Gastroesophageal sphincter (tissue), 4 donors: ENCODE measurements around the gene AKAP17A. TPM values are rescaled to one million over a fixed set of nuclear protein-coding genes. Genes with fewer than 3 reads are reported as not detected.
"Not testable (repeated sequence)": the region's sequence is repeated elsewhere in the genome, so short reads cannot be mapped to it uniquely, and the experiment has no call there.

Experiments used
- ATAC-seq: fragments of 150-250 bp; one replicate; pipeline ENCODE4 v1.9.1; 2016; ENCODE audit warnings: mild to moderate bottlenecking, moderate library complexity
- H3K27ac ChIP-seq, 4 donors: fragments of 200-600 bp; sonication (generic) in 3 of 4; 1 replicate in 3 of 4; 2 replicates in 1 of 4; pipeline ENCODE4 v1.5.1; 2016 to 2019
- H3K27me3 ChIP-seq: fragments of 200-600 bp; sonication (generic); one replicate; pipeline ENCODE4 v1.5.1; 2019
- H3K36me3 ChIP-seq, 2 donors: fragments of 200-600 bp; sonication (generic); one replicate each; pipeline ENCODE4 v1.5.1; 2019; ENCODE audit warnings: control low read depth in 1 of 2
- H3K4me1 ChIP-seq, 3 donors: fragments of 200-600 bp; sonication (generic); 1 replicate in 2 of 3; 2 replicates in 1 of 3; pipeline ENCODE4 v1.5.1; 2016 to 2019; ENCODE audit warnings: control low read depth in 2 of 3
- H3K4me3 ChIP-seq, 2 donors: fragments of 200-600 bp; sonication (generic); one replicate each; pipeline ENCODE4 v1.5.1; 2019; ENCODE audit warnings: mild to moderate bottlenecking in 1 of 2, moderate library complexity in 1 of 2
- H3K9me3 ChIP-seq, 3 donors: fragments of 200-600 bp; sonication (generic); one replicate each; pipeline ENCODE4 v1.5.1; 2017 to 2019; ENCODE audit warnings: control low read depth in 2 of 3
- EP300 ChIP-seq: sonication (generic); formaldehyde crosslinking; IDR thresholded peaks from one replicate; pipeline ENCODE4 v1.6.1; 2017; ENCODE audit warnings: antibody characterized with exemption, mild to moderate bottlenecking
- POLR2A ChIP-seq, 2 donors: fragments of 450-650 bp; IDR thresholded peaks; one replicate each; pipeline ENCODE4 v1.6.1; 2017; ENCODE audit warnings: antibody characterized with exemption in 2 of 2, mild to moderate bottlenecking in 2 of 2, moderate library complexity in 1 of 2
- POLR2AphosphoS5 ChIP-seq: sonication (generic); formaldehyde crosslinking; IDR thresholded peaks from one replicate; pipeline ENCODE4 v1.6.1; 2017; ENCODE audit warnings: antibody characterized with exemption
- WGBS, 2 donors: methylation state at CpG; one replicate each; pipeline ENCODE4 v1.1.5; 2018; ENCODE audit warnings: low coverage in 1 of 2; 5-methylcytosine and 5-hydroxymethylcytosine counted together
- total RNA-seq, 4 donors: library from RNA; depleted of rRNA; stranded (reverse); fragments of >200 nt; gene quantifications; one replicate each; pipeline ENCODE4 v1.1.0, GENCODE V29; 2016
- TF ChIP-seq, protein P1 (sequence below), 4 experiments: fragments of 200-600 bp in 2 of 4; fragments of 450-650 bp in 2 of 4; sonication (generic) in 1 of 4; IDR thresholded peaks; one replicate each; pipeline ENCODE4 v1.5.1; 2017 to 2019; ENCODE audit warnings: antibody characterized with exemption in 4 of 4, mild to moderate bottlenecking in 2 of 4, moderate library complexity in 2 of 4

The AKAP17A gene
- total RNA-seq, 4 donors from 2014 or later, result 18.1 to 40.8 (median 29.6) TPM

- WGBS, 2 donors, result 76 to 83% methylated on average over 3 of the region's 3 CpGs
- ATAC-seq, result no peak
- H3K4me3 ChIP-seq, result no peak overlapping the region
- peaks cover 0 to 31% (median 0%) of the 10 kb centered on the region in 3 donors for H3K9me3 ChIP-seq
- no peaks in the 10 kb centered on the region for H3K36me3 ChIP-seq
- H3K27ac ChIP-seq, result no peak overlapping the region
- H3K27me3 ChIP-seq, result no peaks in the 10 kb centered on the region
- H3K4me1 ChIP-seq, result no peaks in the 10 kb centered on the region
- no peak for TF ChIP-seq POLR2AphosphoS5
- TF ChIP-seq, protein P1, sequence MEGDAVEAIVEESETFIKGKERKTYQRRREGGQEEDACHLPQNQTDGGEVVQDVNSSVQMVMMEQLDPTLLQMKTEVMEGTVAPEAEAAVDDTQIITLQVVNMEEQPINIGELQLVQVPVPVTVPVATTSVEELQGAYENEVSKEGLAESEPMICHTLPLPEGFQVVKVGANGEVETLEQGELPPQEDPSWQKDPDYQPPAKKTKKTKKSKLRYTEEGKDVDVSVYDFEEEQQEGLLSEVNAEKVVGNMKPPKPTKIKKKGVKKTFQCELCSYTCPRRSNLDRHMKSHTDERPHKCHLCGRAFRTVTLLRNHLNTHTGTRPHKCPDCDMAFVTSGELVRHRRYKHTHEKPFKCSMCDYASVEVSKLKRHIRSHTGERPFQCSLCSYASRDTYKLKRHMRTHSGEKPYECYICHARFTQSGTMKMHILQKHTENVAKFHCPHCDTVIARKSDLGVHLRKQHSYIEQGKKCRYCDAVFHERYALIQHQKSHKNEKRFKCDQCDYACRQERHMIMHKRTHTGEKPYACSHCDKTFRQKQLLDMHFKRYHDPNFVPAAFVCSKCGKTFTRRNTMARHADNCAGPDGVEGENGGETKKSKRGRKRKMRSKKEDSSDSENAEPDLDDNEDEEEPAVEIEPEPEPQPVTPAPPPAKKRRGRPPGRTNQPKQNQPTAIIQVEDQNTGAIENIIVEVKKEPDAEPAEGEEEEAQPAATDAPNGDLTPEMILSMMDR (IDR thresholded peaks at IDR 0.05), result no peak
Measured at GRCh38 chrX:1551959-1552546, 39.4 kb upstream of the AKAP17A start.

- no peak overlapping the region for H3K27ac ChIP-seq
- H3K9me3 ChIP-seq, result peaks cover 0 to 31% (median 0%) of the 10 kb centered on the region in 3 donors
- H3K27me3 ChIP-seq, result peaks cover 2% of the 10 kb centered on the region
- H3K4me3 ChIP-seq, result no peak overlapping the region
- no peaks in the 10 kb centered on the region for H3K4me1 ChIP-seq
- ATAC-seq, result no peak
- WGBS, 2 donors, result 78 to 92% methylated on average over 8 to 17 of the region's 19 CpGs
- TF ChIP-seq, protein P1 (IDR thresholded peaks at IDR 0.05), result no peak
- TF ChIP-seq EP300 (no peak), POLR2AphosphoS5 (no peak), POLR2A (IDR thresholded peaks at IDR 0.05) (no peak)
- no peaks in the 10 kb centered on the region for H3K36me3 ChIP-seq
Measured at GRCh38 chrX:1554469-1555210, 36.8 kb upstream of the AKAP17A start.

DNA sequence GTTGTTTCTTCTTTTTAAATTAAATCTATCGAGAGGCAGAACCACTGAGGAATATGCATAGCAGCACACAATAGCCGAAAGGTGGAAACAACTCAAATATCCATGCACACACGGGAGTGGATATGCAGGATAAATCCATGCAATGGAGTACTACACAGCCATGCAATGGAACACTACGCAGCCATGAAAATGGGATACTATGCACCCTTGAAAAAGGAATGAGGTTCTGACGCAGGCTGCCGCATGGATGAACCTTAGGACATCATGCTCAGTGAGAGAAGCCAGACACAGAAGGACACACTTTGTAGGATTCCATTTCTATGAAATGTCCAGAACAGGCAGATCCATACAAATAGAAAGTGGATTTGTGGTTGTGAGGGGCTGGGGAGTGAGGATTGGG is 36.0 kb upstream of the AKAP17A start:
- Histone ChIP-seq H3K36me3 (no peaks in the 10 kb centered on the region), H3K4me1 (no peaks in the 10 kb centered on the region), H3K27ac (no peak overlapping the region), H3K4me3 (no peak overlapping the region), H3K9me3 (peaks cover 0 to 31% (median 0%) of the 10 kb centered on the region in 3 donors), H3K27me3 (peaks cover 6% of the 10 kb centered on the region)
- WGBS, 2 donors, result 75 to 89% methylated on average over 2 to 6 of the region's 6 CpGs
- ATAC-seq, result no peak
- no peak for TF ChIP-seq POLR2A (IDR thresholded peaks at IDR 0.05)
- TF ChIP-seq POLR2AphosphoS5, result no peak
- TF ChIP-seq, protein P1 (IDR thresholded peaks at IDR 0.05), result no peak

DNA sequence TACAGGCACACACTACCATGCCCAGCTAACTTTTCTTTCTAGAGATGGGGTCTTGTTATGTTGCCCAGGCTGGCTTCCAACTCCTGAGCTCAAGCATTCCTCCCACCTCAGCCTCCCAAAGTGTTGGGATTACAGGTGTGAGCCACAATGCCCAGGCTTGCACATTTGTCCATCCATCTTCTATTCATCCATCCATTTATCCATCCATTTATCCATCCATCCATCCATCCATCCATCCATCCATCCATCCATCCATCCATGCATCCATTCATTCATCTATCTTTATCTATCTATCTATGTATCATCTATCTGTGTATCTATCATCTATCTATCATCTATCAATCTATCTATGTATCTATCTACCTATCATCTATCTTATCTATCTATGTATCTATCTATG is 34.0 kb upstream of the AKAP17A start:
- H3K9me3 ChIP-seq, result peaks cover 0 to 28% (median 0%) of the 10 kb centered on the region in 3 donors
- not testable (repeated sequence) for H3K4me3 ChIP-seq, H3K27ac ChIP-seq, H3K27me3 ChIP-seq, ATAC-seq, H3K36me3 ChIP-seq, H3K4me1 ChIP-seq

GRCh38 chrX:1558761-1559468 is 32.5 kb upstream of the AKAP17A start:
- WGBS, 2 donors, result 79 to 85% methylated on average over 5 to 10 of the region's 13 CpGs
- H3K27ac ChIP-seq, result no peak overlapping the region
- H3K36me3 ChIP-seq, result no peaks in the 10 kb centered on the region
- H3K4me1 ChIP-seq, result no peaks in the 10 kb centered on the region
- no peak overlapping the region for H3K4me3 ChIP-seq
- ATAC-seq, result no peak
- H3K27me3 ChIP-seq, result peaks cover 6% of the 10 kb centered on the region
- H3K9me3 ChIP-seq, result peaks cover 0 to 17% (median 0%) of the 10 kb centered on the region in 3 donors
- TF ChIP-seq POLR2A (IDR thresholded peaks at IDR 0.05), result no peak
- TF ChIP-seq POLR2AphosphoS5, result no peak
- TF ChIP-seq EP300, result no peak
- TF ChIP-seq, protein P1 (IDR thresholded peaks at IDR 0.05), result no peak
